Measurements from ENCODE around the gene TRMO.

Gene TRMO

GRCh38 chr9:97858826-97859225 lies 63.5 kb downstream of the TRMO start:
- DNase-seq (ENCODE audit: low read depth) = no peak

DNA sequence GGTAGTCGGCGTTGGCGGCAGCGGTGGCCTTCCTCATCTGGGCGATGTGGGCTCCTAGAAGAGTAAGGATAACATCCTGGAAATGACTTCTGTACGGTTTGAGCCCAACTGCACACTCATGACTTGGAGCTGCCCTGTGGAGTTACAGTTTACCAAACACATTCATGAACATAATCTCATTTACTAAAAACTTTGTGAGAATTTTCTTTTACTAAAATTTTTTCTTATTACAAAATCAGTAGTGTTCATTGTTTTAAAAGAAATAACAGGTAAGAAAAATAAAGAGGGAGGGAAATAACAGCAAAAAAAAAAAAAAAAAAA lies 63.9 kb downstream of the TRMO start:
- DNase-seq (ENCODE audit: low read depth) = no peak

GRCh38 chr9:97857606-97858392 lies 64.5 kb downstream of the TRMO start:
- DNase-seq (ENCODE audit: low read depth) = no peak

- DNase-seq (ENCODE audit: low read depth) = no peak
Measured at GRCh38 chr9:97856857-97857605, 65.3 kb downstream of the TRMO start.

DNA sequence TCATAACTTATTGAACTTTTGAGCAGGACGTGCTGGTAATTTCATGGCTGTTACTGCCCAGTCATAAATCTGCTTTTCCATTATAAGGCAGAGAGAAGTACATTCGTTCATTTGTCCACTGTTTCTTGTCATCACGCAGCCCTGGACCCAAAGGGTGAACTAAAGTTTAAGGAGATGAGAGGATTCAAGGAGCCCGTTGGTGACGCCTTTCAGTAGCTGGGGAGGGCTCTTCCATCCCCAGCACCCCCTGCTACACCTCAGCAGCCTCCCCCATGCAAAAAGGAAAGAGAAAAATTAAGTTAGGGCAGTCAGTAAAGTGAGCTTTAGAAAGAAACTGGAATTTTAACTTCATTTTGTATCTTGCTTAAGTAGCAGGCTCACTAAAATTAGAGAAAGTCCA lies 66.4 kb downstream of the TRMO start:
- no peak for DNase-seq (ENCODE audit: low read depth)

DNA sequence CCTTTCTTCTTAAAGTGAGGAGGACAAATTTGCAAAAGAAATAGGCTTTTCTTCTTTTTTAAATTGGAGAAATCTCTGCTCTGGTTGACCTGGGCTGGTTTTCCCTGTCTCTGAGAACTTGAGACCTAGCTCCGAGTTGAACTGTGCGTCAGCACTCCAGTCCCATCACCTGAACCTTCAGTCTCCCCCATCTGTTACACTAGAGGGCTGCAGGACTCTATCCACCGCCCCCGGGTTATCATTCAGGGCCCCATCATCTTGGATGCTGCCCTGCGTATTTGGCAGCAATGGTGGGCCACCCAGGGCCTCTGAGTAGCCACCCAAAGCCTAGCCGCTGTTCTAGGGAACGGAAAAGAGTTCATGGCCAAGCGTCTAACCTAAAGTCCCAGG lies 66.8 kb downstream of the TRMO start:
- DNase-seq (ENCODE audit: low read depth) = no peak

DNA sequence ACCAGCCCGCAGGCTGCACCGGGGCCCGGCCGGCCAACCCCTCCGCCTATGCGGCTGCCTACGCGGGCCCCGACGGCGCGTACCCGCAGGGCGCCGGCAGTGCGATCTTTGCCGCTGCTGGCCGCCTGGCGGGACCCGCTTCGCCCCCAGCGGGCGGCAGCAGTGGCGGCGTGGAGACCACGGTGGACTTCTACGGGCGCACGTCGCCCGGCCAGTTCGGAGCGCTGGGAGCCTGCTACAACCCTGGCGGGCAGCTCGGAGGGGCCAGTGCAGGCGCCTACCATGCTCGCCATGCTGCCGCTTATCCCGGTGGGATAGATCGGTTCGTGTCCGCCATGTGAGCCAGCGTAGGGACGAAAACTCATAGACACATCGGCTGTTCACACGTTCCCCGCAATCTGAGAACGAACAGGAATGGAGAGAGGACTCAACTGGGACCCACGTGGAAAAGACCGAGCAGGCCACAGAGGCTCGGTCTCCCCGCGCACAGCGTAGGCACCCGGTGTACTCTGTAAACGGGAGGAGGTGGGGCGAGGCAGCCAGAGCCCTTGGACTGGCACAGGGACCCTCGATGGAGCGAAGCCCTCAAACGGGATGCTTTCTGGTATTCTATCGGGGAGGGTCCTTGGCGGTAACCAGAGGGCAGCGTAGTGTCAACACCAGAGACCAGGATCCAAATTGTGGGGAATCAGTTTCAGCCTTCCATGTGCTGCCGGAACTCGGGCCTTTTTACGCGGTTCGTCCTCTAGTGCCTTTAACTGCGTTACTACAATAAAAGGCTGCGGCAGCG lies 67.4 kb downstream of the TRMO start:
- no peak for DNase-seq (ENCODE audit: low read depth)

All from activated T-cell treated with anti-CD3 and anti-CD28 coated beads for 1 hour (primary cell).